Body of pancreas (tissue), 4 donors: Measurements from ENCODE around the gene ASAP2. TPM values are rescaled to one million over a fixed set of nuclear protein-coding genes. Genes with fewer than 3 reads are reported as not detected.
"Not testable (repeated sequence)": the region's sequence is repeated elsewhere in the genome, so short reads cannot be mapped to it uniquely, and the experiment has no call there.

ENCODE experiments used
- ATAC-seq: fragments of 150-250 bp; one replicate; pipeline ENCODE4 v1.9.1; 2016
- DNase-seq, 4 donors: peaks; one replicate each; pipeline ENCODE4 v3.0.0-alpha.2; 2019
- H3K27ac ChIP-seq, 4 donors: fragments of 200-600 bp; sonication (generic); 1 replicate in 3 of 4; 2 replicates in 1 of 4; pipeline versions ENCODE4 v1.5.1 to v1.6.1; 2016 to 2019; ENCODE audit warnings: mild to moderate bottlenecking in 1 of 4, mixed read lengths in 1 of 4, moderate library complexity in 1 of 4
- H3K27me3 ChIP-seq, 2 donors: fragments of 200-600 bp; sonication (generic); one replicate each; pipeline ENCODE4 v1.6.0; 2016; ENCODE audit warnings: mild to moderate bottlenecking in 1 of 2
- H3K36me3 ChIP-seq, 2 donors: fragments of 200-600 bp; sonication (generic); replicated peaks in 1 of 2; 2 replicates each; pipeline ENCODE4 v1.5.1; 2016; ENCODE audit warnings: low read depth in 2 of 2; ENCODE audit not compliant: insufficient read depth in 1 of 2
- H3K4me1 ChIP-seq: fragments of 200-600 bp; sonication (generic); one replicate; pipeline ENCODE4 v1.6.0; 2016
- H3K4me3 ChIP-seq, 2 donors: fragments of 200-600 bp; sonication (generic); 1 replicate in 1 of 2; 2 replicates in 1 of 2; pipeline ENCODE4 v1.5.1; 2016 to 2019
- H3K9me3 ChIP-seq, 3 donors: fragments of 200-600 bp; sonication (generic); 1 replicate in 2 of 3; 2 replicates in 1 of 3; pipeline ENCODE4 v1.5.1; 2016
- CTCF ChIP-seq, 7 experiments: fragments of 450-650 bp in 4 of 7; fragments of 200-600 bp in 3 of 7; sonication (generic) in 3 of 7; IDR thresholded peaks; one replicate each; pipeline ENCODE4 v1.5.1; 2016 to 2019; ENCODE audit warnings: antibody characterized with exemption in 7 of 7
- POLR2A ChIP-seq, 3 donors: fragments of 450-650 bp; IDR thresholded peaks; one replicate each; pipeline ENCODE4 v1.6.1; 2016; ENCODE audit warnings: antibody characterized with exemption in 3 of 3, mild to moderate bottlenecking in 2 of 3
- WGBS, 2 donors: methylation state at CpG; one replicate each; pipeline ENCODE4 v1.1.5; 2017; 5-methylcytosine and 5-hydroxymethylcytosine counted together
- intact Hi-C: fragments of 100-400 bp; cut with DNase I; formaldehyde crosslinking; loops from one replicate; pipeline ENCODE4 v1.15.1; 2023
- total RNA-seq, 2 donors: library from RNA; depleted of rRNA; stranded (reverse); fragments of >200 nt; gene quantifications; one replicate each; pipeline ENCODE4 v1.1.0, GENCODE V29; 2016

Gene ASAP2
- total RNA-seq, 2 donors from 2014 or later = 12.5 to 23.7 TPM

GRCh38 chr2:9261231-9261883 is 54.7 kb downstream of the ASAP2 start:
- Histone ChIP-seq H3K27ac (peak overlapping the region in 1 of 4 donors; percentile 8), H3K27me3 (no peaks in the 10 kb centered on the region), H3K4me3 (no peak overlapping the region), H3K36me3 (no peaks in the 10 kb centered on the region), H3K4me1 (peaks cover 16% of the 10 kb centered on the region), H3K9me3 (no peaks in the 10 kb centered on the region)
- TF ChIP-seq CTCF (IDR thresholded peaks at IDR 0.05) = no peak
- no peak for TF ChIP-seq POLR2A (IDR thresholded peaks at IDR 0.05)
- ATAC-seq (no peak), DNase-seq (no peak)
- intact Hi-C loops = no loop called here
- WGBS, 2 donors = 66 to 82% methylated on average over 6 of the region's 6 CpGs

DNA sequence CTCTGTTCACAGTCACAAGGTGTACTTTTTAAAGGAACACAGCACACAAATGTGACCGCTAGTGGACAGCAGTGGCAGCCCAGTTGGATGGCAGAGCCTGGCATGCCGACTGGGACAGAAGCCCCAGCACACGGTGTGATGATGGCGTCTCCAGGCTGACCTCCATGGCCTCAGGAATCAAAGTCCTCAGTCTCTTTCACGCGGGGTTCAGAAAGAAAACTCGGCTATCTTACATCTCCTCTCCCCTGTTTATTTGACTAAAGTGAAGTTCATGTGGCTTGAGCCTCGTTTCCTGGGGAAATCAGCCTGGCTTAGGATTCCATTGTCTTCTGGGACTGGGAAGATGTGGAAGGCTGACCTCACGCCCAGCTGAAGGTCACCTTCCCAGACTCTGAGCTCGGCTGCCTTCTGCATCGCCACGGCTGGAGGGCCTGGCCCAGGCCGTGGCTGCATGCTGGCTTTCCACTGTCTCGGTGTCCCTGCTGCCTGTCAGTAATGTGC is 56.1 kb downstream of the ASAP2 start:
- TF ChIP-seq CTCF (IDR thresholded peaks at IDR 0.05) (no peak), POLR2A (IDR thresholded peaks at IDR 0.05) (no peak)
- Histone ChIP-seq H3K36me3 (no peaks in the 10 kb centered on the region), H3K27ac (peak overlapping the region in 3 of 4 donors; percentile 7 to 53 (median 21)), H3K9me3 (no peaks in the 10 kb centered on the region), H3K27me3 (no peaks in the 10 kb centered on the region), H3K4me3 (no peak overlapping the region), H3K4me1 (peaks cover 16% of the 10 kb centered on the region)
- no peak for ATAC-seq
- no peak for DNase-seq
- 69 to 71% methylated on average over 14 of the region's 14 CpGs for WGBS, 2 donors
- intact Hi-C loops = no loop called here

DNA sequence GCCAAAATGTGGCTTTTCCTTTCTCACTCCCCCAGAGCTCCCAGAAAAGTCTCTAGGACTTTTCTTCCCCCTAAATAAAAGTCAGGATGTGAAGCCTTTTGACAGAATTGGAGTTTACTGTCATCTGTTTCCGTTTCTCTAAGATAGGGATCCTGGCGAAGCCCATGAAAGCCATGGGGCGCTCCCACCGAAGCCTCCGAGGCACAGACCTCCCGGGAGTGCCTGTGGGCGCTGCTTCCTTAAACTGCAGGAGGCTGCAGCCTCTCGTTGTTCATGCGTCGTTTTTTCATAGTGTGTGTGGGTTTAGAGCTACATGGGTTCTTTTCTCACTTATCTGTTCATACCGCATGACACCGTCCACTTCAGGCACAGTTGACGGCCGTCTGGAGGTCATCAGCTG is 56.8 kb downstream of the ASAP2 start:
- intact Hi-C loops = no loop called here
- H3K27ac ChIP-seq = peak overlapping the region in 1 of 4 donors; percentile 7
- H3K36me3 ChIP-seq = no peaks in the 10 kb centered on the region
- TF ChIP-seq POLR2A (IDR thresholded peaks at IDR 0.05) = no peak
- TF ChIP-seq CTCF (IDR thresholded peaks at IDR 0.05) = no peak
- no peaks in the 10 kb centered on the region for H3K27me3 ChIP-seq
- ATAC-seq (no peak), DNase-seq (no peak)
- no peak overlapping the region for H3K4me3 ChIP-seq
- H3K4me1 ChIP-seq = peaks cover 16% of the 10 kb centered on the region
- 55 to 69% methylated on average over 14 of the region's 14 CpGs for whole genome bisulfite sequencing, 2 donors
- no peaks in the 10 kb centered on the region for H3K9me3 ChIP-seq

DNA sequence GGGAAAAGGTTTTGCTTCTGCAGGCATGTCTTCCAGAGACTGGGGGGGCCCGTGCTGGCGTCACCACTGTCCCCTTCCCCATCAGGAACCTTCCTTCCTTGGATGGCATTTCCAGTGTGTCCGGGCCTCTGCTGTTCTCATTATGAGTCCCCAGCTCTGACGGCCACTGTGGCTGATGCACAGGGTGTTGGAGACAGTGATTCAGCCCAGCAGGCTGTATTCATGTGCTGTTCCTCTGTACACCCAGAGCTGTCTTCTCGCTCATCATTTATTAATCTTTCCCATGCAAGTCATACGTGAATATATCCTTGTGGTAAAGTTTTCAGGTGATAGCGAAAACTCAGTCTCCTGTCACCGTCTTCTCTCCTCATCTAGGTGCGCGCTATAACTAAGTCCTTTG is 57.7 kb downstream of the ASAP2 start:
- DNase-seq = no peak
- intact Hi-C loops = no loop called here
- 80 to 96% methylated on average over 10 of the region's 10 CpGs for WGBS, 2 donors
- TF ChIP-seq CTCF (IDR thresholded peaks at IDR 0.05) = no peak
- TF ChIP-seq POLR2A (IDR thresholded peaks at IDR 0.05) = no peak
- no peaks in the 10 kb centered on the region for H3K36me3 ChIP-seq
- H3K27me3 ChIP-seq = no peaks in the 10 kb centered on the region
- no peak overlapping the region for H3K4me3 ChIP-seq
- H3K4me1 ChIP-seq = peaks cover 16% of the 10 kb centered on the region
- no peaks in the 10 kb centered on the region for H3K9me3 ChIP-seq
- H3K27ac ChIP-seq = no peak overlapping the region
- no peak for ATAC-seq

DNA sequence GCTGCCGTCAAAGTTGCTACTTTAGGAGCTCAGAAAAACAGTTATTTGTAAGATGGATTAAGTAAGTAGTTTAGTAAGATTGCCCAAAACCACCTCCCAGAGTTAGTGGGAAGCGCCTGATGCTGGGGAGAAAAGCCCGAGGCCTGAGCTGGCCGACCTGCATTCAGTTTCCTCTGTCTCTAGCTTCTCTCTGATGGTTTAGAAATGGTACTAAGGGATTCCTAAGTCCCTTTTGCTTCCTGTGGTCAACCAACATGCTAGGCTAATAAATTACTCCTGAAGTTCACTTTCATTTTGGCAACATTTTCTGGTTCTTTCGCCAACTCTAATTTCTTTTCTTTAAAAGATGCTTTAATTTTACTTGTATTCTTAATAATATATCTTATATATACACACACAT is 60.1 kb downstream of the ASAP2 start:
- Histone ChIP-seq H3K36me3 (no peaks in the 10 kb centered on the region), H3K27ac (no peak overlapping the region), H3K27me3 (no peaks in the 10 kb centered on the region), H3K4me1 (peaks cover 6% of the 10 kb centered on the region), H3K4me3 (no peak overlapping the region), H3K9me3 (no peaks in the 10 kb centered on the region)
- intact Hi-C loops = no loop called here
- DNase-seq (no peak), ATAC-seq (no peak)
- TF ChIP-seq POLR2A (IDR thresholded peaks at IDR 0.05) (no peak), CTCF (IDR thresholded peaks at IDR 0.05) (no peak)
- 77 to 88% methylated on average over 5 of the region's 5 CpGs for WGBS, 2 donors

DNA sequence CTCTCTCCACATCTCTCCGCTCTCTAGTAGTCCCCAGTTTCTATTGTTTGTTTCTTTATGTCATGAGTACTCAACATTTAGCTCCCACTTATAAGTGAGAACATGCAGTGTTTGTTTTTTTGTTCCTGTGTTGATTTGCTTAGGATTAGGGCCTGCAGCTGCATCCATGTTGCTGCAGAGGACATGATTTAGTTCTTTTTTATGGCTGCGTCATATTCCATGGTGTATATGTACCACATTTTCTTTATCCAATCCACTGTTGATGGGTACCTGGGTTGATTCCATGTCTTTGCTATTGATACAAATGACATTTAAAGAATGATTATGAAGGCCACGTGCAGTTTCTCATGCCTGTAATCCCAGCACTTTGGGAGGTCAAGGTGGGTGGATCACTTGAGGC is 60.7 kb downstream of the ASAP2 start:
- H3K36me3 ChIP-seq, ATAC-seq, H3K27ac ChIP-seq, DNase-seq, H3K4me1 ChIP-seq, H3K4me3 ChIP-seq, H3K9me3 ChIP-seq, intact Hi-C loops, H3K27me3 ChIP-seq: not testable (repeated sequence)
- 97 to 99% methylated on average over 3 of the region's 3 CpGs for whole genome bisulfite sequencing, 2 donors
